Heart left ventricle (tissue), 16 donors: ENCODE measurements around the gene MARCHF2. TPM values are rescaled to one million over a fixed set of nuclear protein-coding genes. Genes with fewer than 3 reads are reported as not detected.

Experiments
- ATAC-seq, 4 donors: fragments of 200-7000 bp; cut with Tn5 transposase; one replicate each; pipeline ENCODE4 v1.9.1; 2020 to 2022; ENCODE audit warnings: moderate library complexity in 4 of 4, mild to moderate bottlenecking in 3 of 4, moderate number of reproducible peaks in 1 of 4
- DNase-seq, 5 donors: peaks; one replicate each; pipeline ENCODE4 v3.0.0-alpha.2; 2020
- H3K27ac ChIP-seq, 12 donors: fragments of 200-600 bp; sonication (generic) in 4 of 12; one replicate each; pipeline versions ENCODE4 v1.5.0 to v1.8.0; 2016 to 2022; ENCODE audit warnings: mild to moderate bottlenecking in 2 of 12
- H3K27me3 ChIP-seq, 9 donors: fragments of 200-600 bp; sonication (generic) in 2 of 9; one replicate each; pipeline versions ENCODE4 v1.5.1 to v1.8.0; 2016 to 2022; ENCODE audit warnings: mild to moderate bottlenecking in 3 of 9
- H3K36me3 ChIP-seq, 9 donors: fragments of 200-600 bp; sonication (generic) in 2 of 9; one replicate each; pipeline versions ENCODE4 v1.5.0 to v1.8.0; 2018 to 2022; ENCODE audit warnings: mild to moderate bottlenecking in 2 of 9
- H3K4me1 ChIP-seq, 12 donors: fragments of 200-600 bp; sonication (generic) in 4 of 12; one replicate each; pipeline versions ENCODE4 v1.5.0 to v1.8.0; 2016 to 2022; ENCODE audit warnings: mild to moderate bottlenecking in 3 of 12
- H3K4me3 ChIP-seq, 12 donors: fragments of 200-600 bp; sonication (generic) in 4 of 12; one replicate each; pipeline versions ENCODE4 v1.5.0 to v1.8.0; 2017 to 2022; ENCODE audit warnings: mild to moderate bottlenecking in 9 of 12, moderate library complexity in 4 of 12
- H3K9me3 ChIP-seq, 12 donors: fragments of 200-600 bp; sonication (generic) in 4 of 12; one replicate each; pipeline versions ENCODE4 v1.5.0 to v1.8.0; 2016 to 2022; ENCODE audit warnings: mild to moderate bottlenecking in 1 of 12
- CTCF ChIP-seq, 12 donors: fragments of 200-600 bp; sonication (generic) in 4 of 12; IDR thresholded peaks; one replicate each; pipeline versions ENCODE4 v1.5.0 to v1.8.0; 2018 to 2022; ENCODE audit warnings: antibody characterized with exemption in 12 of 12, mild to moderate bottlenecking in 5 of 12
- POLR2A ChIP-seq, 2 donors: fragments of 450-650 bp; IDR thresholded peaks; one replicate each; pipeline ENCODE4 v1.6.1; 2017; ENCODE audit warnings: antibody characterized with exemption in 2 of 2, mild to moderate bottlenecking in 2 of 2, moderate library complexity in 2 of 2
- WGBS, 4 donors: extraction: QIAGEN DNeasy Blood & Tissue Kit in 2 of 4; methylation state at CpG; one replicate each; pipeline versions ENCODE4 v1.1.5 to v1.1.7; 2013 to 2018; 5-methylcytosine and 5-hydroxymethylcytosine counted together
- intact Hi-C, 10 donors: fragments of 100-400 bp; cut with DNase I; formaldehyde crosslinking; loops; one replicate each; pipeline versions ENCODE4 v1.11.1 to v1.14.2; 2022
- polyA plus RNA-seq, 2 donors: library from polyadenylated mRNA; stranded (reverse); fragments of 200-250 nt; gene quantifications; one replicate each; pipeline ENCODE4 v1.2.3, GENCODE V29; 2013
- total RNA-seq, 9 donors: library from RNA; depleted of rRNA in 2 of 9; stranded (reverse); fragments of >200 nt in 2 of 9; fragmentation: NEBNext Ultra II Directional in 3 of 9; extraction: Animal tissue kit (Norgen Biotek cat#: 25700) in 3 of 9; gene quantifications; one replicate each; pipeline versions ENCODE4 v1.1.0 to v1.2.4, GENCODE V29; 2016 to 2023
- donor health status: ischemic (EF 13 %, LVEDD 7.1; RV severe dilation, severe dysfunction).
- donor health status: healthy with polysubstance abuse.
- donor health status: DM: no; HTN: yes; CAD: no.
- donor health status: DM: no; HTN: no; CAD: no.
- donor health status: ischemic (EF 25% LVEDD 6.9; RV normal size, moderate dysfunction).
- donor health status: ischemic (EF 25% LVEDD 5.7; RV mildly dilated, moderate dysfunction).
- donor health status: healthy.
- donor health status: DM: yes; HTN: yes; CAD: no.
- donor health status: ischemic (EF 35%, LVEDD 5.7; RV mildly dilated, moderate dysfunction).
- donor health status: nonischemic (EF 11% LVEDD 7.7; RV severe dilation, severe dysfunction).
- donor health status: DM: yes; HTN: yes; CAD: no.
- donor health status: PGD.
- donor health status: ischemic (EF 29% LVEDD 5.4; RV normal size, mild dysfunction).
- donor health status: nonischemic (EF 23%, LVEDD 6.1; RV moderate dilation, normal function).

The MARCHF2 gene
- total and polyA plus RNA-seq, 11 donors: 50.7 to 308 (median 82.0) TPM

GRCh38 chr19:8477889-8478288 lies 64.8 kb downstream of the MARCHF2 start:
- H3K4me3 ChIP-seq: no peak overlapping the region
- peaks cover 0 to 63% (median 38%) of the 10 kb centered on the region in 12 donors for H3K4me1 ChIP-seq
- peak overlapping the region in 1 of 12 donors; percentile 3 for H3K27ac ChIP-seq
- ATAC-seq (no peak), DNase-seq (no peak)
- H3K36me3 ChIP-seq: peaks cover 4 to 94% (median 82%) of the 10 kb centered on the region in 9 donors
- H3K27me3 ChIP-seq: no peaks in the 10 kb centered on the region
- intact Hi-C loops: no loop called here
- H3K9me3 ChIP-seq: no peaks in the 10 kb centered on the region
- WGBS, 4 donors: 74 to 79% (median 77%) methylated on average over 4 of the region's 4 CpGs
- TF ChIP-seq POLR2A (IDR thresholded peaks at IDR 0.05): no peak
- TF ChIP-seq CTCF (IDR thresholded peaks at IDR 0.05): no peak

GRCh38 chr19:8478598-8478997 lies 65.5 kb downstream of the MARCHF2 start:
- no peak for TF ChIP-seq CTCF (IDR thresholded peaks at IDR 0.05)
- TF ChIP-seq POLR2A (IDR thresholded peaks at IDR 0.05): no peak

GRCh38 chr19:8481201-8481600 lies 68.1 kb downstream of the MARCHF2 start:
- peaks cover 4 to 92% (median 81%) of the 10 kb centered on the region in 9 donors for H3K36me3 ChIP-seq

More at GRCh38 chr19:8478598-8478997, 65.5 kb downstream of the MARCHF2 start:
- peaks cover 0 to 63% (median 37%) of the 10 kb centered on the region in 12 donors for H3K4me1 ChIP-seq
- H3K27me3 ChIP-seq: no peaks in the 10 kb centered on the region
- DNase-seq: no peak
- intact Hi-C loops: no loop called here
- WGBS, 4 donors: 43 to 52% (median 48%) methylated on average over 3 of the region's 3 CpGs
- no peaks in the 10 kb centered on the region for H3K9me3 ChIP-seq
- H3K36me3 ChIP-seq: peaks cover 4 to 94% (median 82%) of the 10 kb centered on the region in 9 donors
- H3K27ac ChIP-seq: peak overlapping the region in 1 of 12 donors; percentile 3
- H3K4me3 ChIP-seq: no peak overlapping the region
- no peak for ATAC-seq

GRCh38 chr19:8481616-8482015 lies 68.5 kb downstream of the MARCHF2 start:
- no peak for ATAC-seq
- H3K4me3 ChIP-seq: no peak overlapping the region
- TF ChIP-seq CTCF (IDR thresholded peaks at IDR 0.05) (no peak), POLR2A (IDR thresholded peaks at IDR 0.05) (no peak)

More at GRCh38 chr19:8481201-8481600, 68.1 kb downstream of the MARCHF2 start:
- Histone ChIP-seq H3K9me3 (no peaks in the 10 kb centered on the region), H3K27ac (no peak overlapping the region), H3K4me3 (no peak overlapping the region), H3K4me1 (peaks cover 0 to 64% (median 35%) of the 10 kb centered on the region in 12 donors), H3K27me3 (no peaks in the 10 kb centered on the region)
- intact Hi-C loops: no loop called here
- ATAC-seq: peak in 2 of 4 donors; percentile 33 to 39
- 55 to 70% (median 62%) methylated on average over 10 to 11 of the region's 11 CpGs for WGBS, 4 donors
- TF ChIP-seq POLR2A (IDR thresholded peaks at IDR 0.05) (no peak), CTCF (IDR thresholded peaks at IDR 0.05) (no peak)
- DNase-seq: peak in 2 of 5 donors; percentile 48 to 56

More at GRCh38 chr19:8481616-8482015, 68.5 kb downstream of the MARCHF2 start:
- Histone ChIP-seq H3K4me1 (peaks cover 0 to 64% (median 32%) of the 10 kb centered on the region in 12 donors), H3K27me3 (no peaks in the 10 kb centered on the region), H3K27ac (no peak overlapping the region), H3K9me3 (no peaks in the 10 kb centered on the region), H3K36me3 (peaks cover 4 to 92% (median 81%) of the 10 kb centered on the region in 9 donors)
- DNase-seq: no peak
- WGBS, 4 donors: 62 to 69% (median 64%) methylated on average over 6 of the region's 6 CpGs
- intact Hi-C loops: no loop called here
